Measurements from ENCODE around the gene FREM2.

FREM2 gene

DNA sequence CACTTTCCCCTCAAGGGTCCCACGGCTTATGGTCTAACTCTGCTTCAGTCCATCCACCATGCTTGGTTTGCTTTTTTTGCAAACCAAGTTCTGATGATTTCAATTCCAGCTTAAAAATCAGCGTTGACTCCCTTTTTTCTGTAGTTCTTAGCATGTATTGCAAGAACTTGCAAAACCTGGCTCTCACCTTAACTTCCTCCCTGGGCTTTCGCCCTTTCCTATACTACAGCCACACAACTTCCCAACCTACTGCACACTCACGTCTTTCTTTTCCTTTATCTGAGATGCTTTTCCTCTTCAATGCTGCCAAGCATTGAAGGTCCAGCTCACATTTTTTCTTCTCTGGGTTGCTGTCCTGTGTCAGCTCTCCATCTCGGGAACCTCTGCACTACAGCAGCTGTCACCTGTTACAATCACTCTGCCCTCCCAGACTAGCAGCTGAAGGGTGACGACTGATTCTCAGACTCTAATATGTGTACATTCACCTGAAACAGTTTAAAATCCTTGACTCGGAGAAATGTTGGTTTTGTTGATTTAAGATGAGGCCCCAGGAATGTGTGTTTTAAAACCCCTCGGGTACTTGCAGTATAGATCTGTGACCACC, 143.7 kb downstream of the FREM2 start:
- no peak for DNase-seq

DNA sequence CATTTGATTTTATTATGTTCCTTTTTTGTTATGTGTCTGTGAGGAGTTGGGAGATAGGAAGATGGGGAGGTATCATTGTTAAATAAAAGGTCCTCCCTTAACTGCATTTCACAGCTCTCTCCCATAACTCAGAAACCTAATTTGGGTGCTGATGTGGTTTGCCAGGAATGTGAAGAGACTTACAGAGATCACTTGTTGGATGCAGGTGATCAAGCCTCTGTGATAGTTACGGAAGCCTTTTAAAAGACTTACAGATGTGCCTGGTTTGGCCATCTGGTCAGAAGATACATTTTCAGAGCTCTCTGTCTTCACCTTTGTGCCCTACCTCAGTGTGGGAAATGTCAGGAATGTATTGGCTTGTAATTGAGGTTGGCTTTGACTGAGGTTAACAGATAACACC, 157.7 kb downstream of the FREM2 start:
- no peak for DNase-seq

- DNase-seq = no peak
These were observed 161.5 kb downstream of the FREM2 start for GRCh38 chr13:38848360-38848759.

DNA sequence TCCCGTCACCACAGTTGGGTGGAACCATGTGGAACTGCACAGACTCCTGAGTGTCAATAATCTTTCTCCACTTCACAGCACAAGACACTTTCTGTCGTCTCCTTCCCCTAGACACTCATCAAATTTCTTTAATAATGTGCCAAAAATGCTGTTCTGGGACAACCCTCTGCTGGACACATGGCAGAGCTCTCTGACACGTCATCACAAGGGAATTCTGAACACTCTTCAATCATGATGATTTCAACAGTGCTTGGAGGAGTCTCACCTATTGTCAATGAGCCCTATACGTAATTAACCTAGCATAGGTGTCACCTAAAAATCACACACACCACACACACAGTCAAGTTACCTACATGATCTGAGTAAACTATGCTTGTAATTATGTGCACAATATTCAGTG, 162.4 kb downstream of the FREM2 start:
- no peak for DNase-seq

- DNase-seq = no peak
These were observed 164.2 kb downstream of the FREM2 start for GRCh38 chr13:38850868-38851626.

DNA sequence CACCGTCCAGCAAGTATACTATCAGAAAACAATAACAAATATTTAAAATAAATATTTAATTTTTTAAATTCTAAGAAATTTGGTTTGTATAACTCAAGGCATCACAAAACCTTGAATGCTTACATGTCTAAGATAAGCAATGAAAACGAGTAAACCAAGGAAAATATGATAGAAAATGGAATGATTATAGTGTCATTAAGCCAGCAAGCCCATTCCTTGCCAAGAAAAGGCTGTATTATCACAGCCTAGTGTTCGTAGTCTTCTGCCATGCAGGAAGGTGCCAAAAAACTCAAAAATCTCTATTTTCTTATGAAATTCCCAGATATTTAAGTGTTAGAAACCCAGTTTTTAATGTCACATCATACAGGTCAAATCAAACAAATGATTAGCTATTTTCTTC, 167.3 kb downstream of the FREM2 start:
- no peak for DNase-seq

GRCh38 chr13:38856065-38856464, 169.2 kb downstream of the FREM2 start:
- no peak for DNase-seq

- DNase-seq = no peak
These were observed 175.6 kb downstream of the FREM2 start for GRCh38 chr13:38862443-38862842.

GRCh38 chr13:38863536-38863935, 176.7 kb downstream of the FREM2 start:
- DNase-seq = no peak

- no peak for DNase-seq
These were observed 179.8 kb downstream of the FREM2 start for GRCh38 chr13:38866649-38867048.

DNA sequence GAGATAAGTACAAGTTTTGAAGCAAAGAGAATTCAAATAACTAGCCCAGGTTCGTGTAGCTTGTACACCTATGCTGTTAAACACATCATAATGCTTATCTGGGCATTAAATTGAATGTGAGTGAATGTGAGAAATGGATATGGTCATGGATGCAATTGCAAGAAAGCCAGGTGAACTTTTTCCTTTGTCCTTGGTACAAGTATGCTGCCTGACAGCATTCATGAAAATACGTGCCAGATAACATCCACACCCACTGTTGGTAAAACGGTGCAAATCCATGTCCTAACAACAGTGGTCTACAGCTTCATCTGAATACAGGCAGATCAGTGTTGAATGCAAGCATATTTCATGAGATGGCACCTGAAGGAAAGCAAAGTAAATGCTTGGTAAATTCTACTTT, 181.5 kb downstream of the FREM2 start:
- DNase-seq = no peak

- DNase-seq = no peak
These were observed 182.0 kb downstream of the FREM2 start for GRCh38 chr13:38868870-38869269.

- DNase-seq = no peak
These were observed 184.4 kb downstream of the FREM2 start for GRCh38 chr13:38871275-38871674.

- DNase-seq = no peak
These were observed 185.8 kb downstream of the FREM2 start for GRCh38 chr13:38872693-38873092.

DNA sequence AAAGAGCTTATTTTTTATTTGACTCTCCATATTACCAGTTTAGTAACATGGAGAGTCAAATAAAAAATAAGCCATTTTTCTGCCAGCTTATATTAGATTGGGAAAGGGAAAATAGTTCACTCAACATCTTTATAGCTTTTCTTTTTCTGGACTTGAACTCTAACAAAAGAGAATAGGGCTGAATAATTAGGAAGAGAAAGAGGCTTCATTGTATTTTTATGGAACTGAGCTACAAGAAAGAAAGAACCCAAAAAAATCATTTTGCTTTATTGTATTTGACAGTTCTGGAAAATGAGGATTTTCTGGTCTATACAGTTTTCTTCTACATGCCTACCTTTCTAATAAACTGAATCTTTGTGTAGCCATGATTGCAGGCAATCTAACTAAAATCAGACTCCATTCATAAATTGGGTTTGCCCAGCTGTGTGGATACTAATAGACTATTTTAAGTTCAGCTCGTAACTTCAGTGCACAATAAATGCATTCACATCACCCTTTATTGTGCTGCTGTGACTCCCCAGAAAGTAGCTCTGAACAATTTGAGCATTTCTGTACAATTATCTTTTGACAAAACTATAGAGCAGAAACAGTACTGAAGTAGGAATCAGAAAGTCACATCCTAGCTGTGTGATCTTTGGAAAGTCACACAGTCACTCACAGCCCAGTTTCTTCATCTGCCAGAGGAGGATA, 188.5 kb downstream of the FREM2 start:
- DNase-seq = no peak

GRCh38 chr13:38879278-38879677, 192.4 kb downstream of the FREM2 start:
- DNase-seq = no peak

DNA sequence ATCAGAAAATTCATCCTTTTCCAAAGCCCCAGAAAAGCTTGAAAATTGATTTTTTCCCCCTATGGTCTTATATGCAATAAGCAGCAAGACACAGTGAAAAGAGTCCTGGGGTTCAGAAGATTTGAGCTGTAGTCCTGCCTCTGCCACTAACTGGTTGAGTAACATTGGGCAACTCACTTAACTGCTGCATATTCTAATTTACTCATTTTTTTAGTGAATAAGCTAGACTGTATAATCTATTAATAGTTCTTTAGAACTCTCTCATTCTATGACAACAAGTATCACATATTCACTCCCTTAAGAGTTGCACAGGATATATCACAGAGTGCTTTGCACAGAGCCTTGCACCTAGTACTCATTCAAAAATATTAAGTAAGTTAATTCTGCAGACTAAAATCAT, 192.9 kb downstream of the FREM2 start:
- no peak for DNase-seq

DNA sequence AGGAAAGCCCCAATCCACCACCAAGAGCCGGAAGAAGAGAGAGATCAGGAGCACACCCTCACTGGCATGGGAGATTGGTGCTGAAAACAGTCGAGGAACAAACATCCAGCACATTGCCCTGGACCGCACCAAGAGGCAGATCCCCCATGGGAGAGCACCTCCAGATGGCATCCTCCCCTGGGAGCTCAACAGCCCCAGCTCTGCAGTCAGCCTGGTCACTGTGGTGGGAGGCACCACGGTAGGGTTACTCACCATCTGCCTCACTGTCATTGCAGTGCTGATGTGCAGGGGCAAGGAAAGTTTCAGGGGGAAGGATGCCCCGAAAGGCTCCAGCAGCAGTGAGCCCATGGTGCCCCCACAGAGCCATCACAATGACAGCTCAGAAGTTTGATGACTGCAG, 193.5 kb downstream of the FREM2 start:
- DNase-seq = no peak

GRCh38 chr13:38883783-38884182, 196.9 kb downstream of the FREM2 start:
- DNase-seq = no peak

- DNase-seq = no peak
These were observed 201.4 kb downstream of the FREM2 start for GRCh38 chr13:38888309-38888708.

GRCh38 chr13:38895075-38895474, 208.2 kb downstream of the FREM2 start:
- DNase-seq = no peak

GRCh38 chr13:38897521-38897920, 210.6 kb downstream of the FREM2 start:
- DNase-seq = no peak

DNA sequence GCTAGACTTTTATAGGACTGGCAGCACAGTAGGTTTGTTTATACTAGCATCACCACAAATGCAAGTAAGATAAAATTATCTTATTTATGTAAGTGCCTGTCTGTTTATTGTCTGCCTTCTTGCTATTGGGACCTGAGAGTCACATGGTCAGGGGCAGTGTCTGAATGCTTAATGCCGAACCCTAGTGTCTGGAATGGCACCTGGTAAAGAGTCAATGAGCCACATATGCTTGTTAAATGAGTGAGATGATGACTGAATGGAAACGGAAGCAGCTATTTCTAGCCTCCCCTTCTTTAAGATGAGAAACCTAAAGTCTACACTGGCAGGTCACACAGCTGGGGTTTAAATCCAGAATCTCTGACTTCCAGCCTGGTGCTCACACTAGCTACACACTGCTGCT, 211.6 kb downstream of the FREM2 start:
- no peak for DNase-seq

GRCh38 chr13:38899571-38899970, 212.7 kb downstream of the FREM2 start:
- DNase-seq = no peak
